Vagina (tissue), 2 donors: ENCODE measurements around the gene ENO1.

ENCODE experiments used
- CTCF ChIP-seq, 3 experiments: fragments of 450-650 bp in 2 of 3; fragments of 200-600 bp in 1 of 3; sonication (generic) in 1 of 3; IDR thresholded peaks; one replicate each; pipeline ENCODE4 v1.5.1; 2017 to 2019; ENCODE audit warnings: antibody characterized with exemption in 3 of 3, mild to moderate bottlenecking in 2 of 3, moderate library complexity in 2 of 3
- POLR2A ChIP-seq, 2 donors: fragments of 450-650 bp; IDR thresholded peaks; one replicate each; pipeline ENCODE4 v1.6.1; 2017; ENCODE audit warnings: antibody characterized with exemption in 2 of 2, mild to moderate bottlenecking in 2 of 2, moderate library complexity in 2 of 2
- POLR2AphosphoS5 ChIP-seq, 2 donors: sonication (generic); formaldehyde crosslinking; IDR thresholded peaks; one replicate each; pipeline ENCODE4 v1.9.0; 2017; ENCODE audit warnings: antibody characterized with exemption in 2 of 2, mild to moderate bottlenecking in 2 of 2, low read depth in 1 of 2; ENCODE audit not compliant: insufficient read depth in 1 of 2

- TF ChIP-seq CTCF (IDR thresholded peaks at IDR 0.05): no peak
- no peak for TF ChIP-seq POLR2AphosphoS5 (IDR thresholded peaks at IDR 0.05; ENCODE audit: insufficient read depth in 1 of 2, low read depth in 1 of 2)
- TF ChIP-seq POLR2A (IDR thresholded peaks at IDR 0.05): no peak
These were observed 47.1 kb downstream of the ENO1 start for GRCh38 chr1:8831340-8831739.
